COLO668 (cell line): ENCODE data around the gene SCG5.
A peak's percentile ranks its signal among the peaks of the same experiment; 100 is the strongest.

Experiments used
- DNase-seq: peaks from one replicate; lab custom pipeline; 2025; ENCODE audit not compliant: unreplicated experiment; lab: John Stamatoyannopoulos, UW

Gene SCG5

GRCh38 chr15:32657941-32658340 is 16.4 kb downstream of the SCG5 start:
- no peak for DNase-seq

- DNase-seq: no peak
Measured at GRCh38 chr15:32659340-32660155, 18.0 kb downstream of the SCG5 start.

GRCh38 chr15:32663671-32664070 is 22.2 kb downstream of the SCG5 start:
- no peak for DNase-seq

GRCh38 chr15:32664796-32665195 is 23.3 kb downstream of the SCG5 start:
- no peak for DNase-seq

- DNase-seq: no peak
Measured at GRCh38 chr15:32667321-32667720, 25.8 kb downstream of the SCG5 start.

GRCh38 chr15:32668942-32669341 is 27.4 kb downstream of the SCG5 start:
- no peak for DNase-seq

- no peak for DNase-seq
Measured at GRCh38 chr15:32669896-32670611, 28.5 kb downstream of the SCG5 start.

- DNase-seq: no peak
Measured at GRCh38 chr15:32670623-32671022, 29.1 kb downstream of the SCG5 start.

GRCh38 chr15:32671339-32672325 is 30.1 kb downstream of the SCG5 start:
- DNase-seq: no peak

GRCh38 chr15:32674681-32675080 is 33.2 kb downstream of the SCG5 start:
- no peak for DNase-seq

GRCh38 chr15:32675466-32675865 is 34.0 kb downstream of the SCG5 start:
- DNase-seq: no peak

GRCh38 chr15:32676169-32676568 is 34.7 kb downstream of the SCG5 start:
- no peak for DNase-seq

GRCh38 chr15:32677238-32677750 is 35.8 kb downstream of the SCG5 start:
- peak; percentile 59 for DNase-seq

- DNase-seq: no peak
Measured at GRCh38 chr15:32679298-32679690, 37.8 kb downstream of the SCG5 start.

- no peak for DNase-seq
Measured at GRCh38 chr15:32682569-32682968, 41.1 kb downstream of the SCG5 start.

GRCh38 chr15:32682977-32683630 is 41.6 kb downstream of the SCG5 start:
- DNase-seq: no peak

- DNase-seq: no peak
Measured at GRCh38 chr15:32683906-32684584, 42.5 kb downstream of the SCG5 start.

GRCh38 chr15:32685576-32685975 is 44.1 kb downstream of the SCG5 start:
- DNase-seq: no peak

GRCh38 chr15:32687556-32687955 is 46.0 kb downstream of the SCG5 start:
- DNase-seq: no peak

GRCh38 chr15:32688151-32688639 is 46.7 kb downstream of the SCG5 start:
- peak; percentile 92 for DNase-seq
